Measurements from ENCODE around the gene EML1. TPM values are rescaled to one million over a fixed set of nuclear protein-coding genes. Genes with fewer than 3 reads are reported as not detected.

EML1 gene
- polyA plus RNA-seq, 1 donor from 2014 or later: 21.7 TPM

DNA sequence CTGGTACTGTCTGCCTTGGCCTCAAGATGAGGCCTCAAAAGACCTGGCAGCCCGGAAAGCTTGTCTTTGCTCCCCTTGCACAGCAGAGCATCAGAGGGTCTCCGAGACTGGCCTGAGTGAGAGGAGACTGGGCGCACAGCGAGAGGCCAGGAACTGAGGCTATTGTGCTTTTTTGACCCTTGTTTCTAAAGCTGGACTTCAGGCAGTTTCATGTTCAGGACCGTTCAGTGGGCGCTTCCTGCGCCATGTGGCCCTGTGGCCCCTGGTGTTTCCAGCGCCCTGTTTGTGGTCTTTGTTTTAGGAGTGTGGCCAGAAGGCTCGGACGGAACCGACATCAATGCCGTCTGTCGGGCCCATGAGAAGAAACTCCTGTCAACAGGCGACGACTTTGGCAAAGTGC, 145.7 kb downstream of the EML1 start:
- no peaks in the 10 kb centered on the region for H3K9me2 ChIP-seq (ENCODE audit: insufficient read depth, low read length)
- no peak overlapping the region for H3K27ac ChIP-seq (ENCODE audit: low read length)
- no peak overlapping the region for H3K4me3 ChIP-seq (ENCODE audit: low read length)
- H3K36me3 ChIP-seq (ENCODE audit: insufficient read depth, low read length): no peaks in the 10 kb centered on the region
- no peaks in the 10 kb centered on the region for H3F3A ChIP-seq (ENCODE audit: insufficient read depth, low read length, poor library complexity, severe bottlenecking)
- H3K4me2 ChIP-seq (ENCODE audit: low read length): no peak overlapping the region
- H3K79me2 ChIP-seq (replicated peaks; ENCODE audit: insufficient read depth, low read length): no peaks in the 10 kb centered on the region
- no peaks in the 10 kb centered on the region for H3K9me3 ChIP-seq (ENCODE audit: low read length)
- TF ChIP-seq EP300 (conservative IDR thresholded peaks at IDR 0.05; ENCODE audit: poor library complexity, severe bottlenecking) (no peak), POLR2AphosphoS5 (IDR thresholded peaks at IDR 0.05) (no peak), REST (IDR thresholded peaks at IDR 0.05; ENCODE audit: borderline replicate concordance) (no peak), TAF1 (IDR thresholded peaks at IDR 0.05; ENCODE audit: low read depth) (no peak), RAD21 (conservative IDR thresholded peaks at IDR 0.05) (no peak), SMC3 (conservative IDR thresholded peaks at IDR 0.05; ENCODE audit: poor library complexity) (no peak), MXI1 (conservative IDR thresholded peaks at IDR 0.05; ENCODE audit: poor library complexity, severe bottlenecking) (no peak), EZH2 (IDR thresholded peaks at IDR 0.05; ENCODE audit: borderline replicate concordance, insufficient read depth, low read length, poor library complexity, severe bottlenecking) (no peak)
- TF ChIP-seq, protein P1, sequence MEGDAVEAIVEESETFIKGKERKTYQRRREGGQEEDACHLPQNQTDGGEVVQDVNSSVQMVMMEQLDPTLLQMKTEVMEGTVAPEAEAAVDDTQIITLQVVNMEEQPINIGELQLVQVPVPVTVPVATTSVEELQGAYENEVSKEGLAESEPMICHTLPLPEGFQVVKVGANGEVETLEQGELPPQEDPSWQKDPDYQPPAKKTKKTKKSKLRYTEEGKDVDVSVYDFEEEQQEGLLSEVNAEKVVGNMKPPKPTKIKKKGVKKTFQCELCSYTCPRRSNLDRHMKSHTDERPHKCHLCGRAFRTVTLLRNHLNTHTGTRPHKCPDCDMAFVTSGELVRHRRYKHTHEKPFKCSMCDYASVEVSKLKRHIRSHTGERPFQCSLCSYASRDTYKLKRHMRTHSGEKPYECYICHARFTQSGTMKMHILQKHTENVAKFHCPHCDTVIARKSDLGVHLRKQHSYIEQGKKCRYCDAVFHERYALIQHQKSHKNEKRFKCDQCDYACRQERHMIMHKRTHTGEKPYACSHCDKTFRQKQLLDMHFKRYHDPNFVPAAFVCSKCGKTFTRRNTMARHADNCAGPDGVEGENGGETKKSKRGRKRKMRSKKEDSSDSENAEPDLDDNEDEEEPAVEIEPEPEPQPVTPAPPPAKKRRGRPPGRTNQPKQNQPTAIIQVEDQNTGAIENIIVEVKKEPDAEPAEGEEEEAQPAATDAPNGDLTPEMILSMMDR (IDR thresholded peaks at IDR 0.05; ENCODE audit: poor library complexity, severe bottlenecking): no peak
- H4K20me1 ChIP-seq (ENCODE audit: insufficient read depth): no peaks in the 10 kb centered on the region
- H3K27me3 ChIP-seq (ENCODE audit: insufficient read depth, low read depth, low read length): no peaks in the 10 kb centered on the region
- no peak overlapping the region for H2AFZ ChIP-seq (ENCODE audit: low read depth, low read length)
- H3K9ac ChIP-seq (ENCODE audit: low read length): no peak overlapping the region

- Histone ChIP-seq H3K27ac (ENCODE audit: low read length) (no peak overlapping the region), H3K36me3 (ENCODE audit: insufficient read depth, low read length) (no peaks in the 10 kb centered on the region), H2AFZ (ENCODE audit: low read depth, low read length) (no peak overlapping the region), H3K9ac (ENCODE audit: low read length) (no peak overlapping the region), H3K79me2 (replicated peaks; ENCODE audit: insufficient read depth, low read length) (no peaks in the 10 kb centered on the region), H3K27me3 (ENCODE audit: insufficient read depth, low read depth, low read length) (no peaks in the 10 kb centered on the region), H3F3A (ENCODE audit: insufficient read depth, low read length, poor library complexity, severe bottlenecking) (no peaks in the 10 kb centered on the region), H3K9me2 (ENCODE audit: insufficient read depth, low read length) (no peaks in the 10 kb centered on the region), H3K4me2 (ENCODE audit: low read length) (no peak overlapping the region), H4K20me1 (ENCODE audit: insufficient read depth) (no peaks in the 10 kb centered on the region), H3K4me3 (ENCODE audit: low read length) (no peak overlapping the region), H3K9me3 (ENCODE audit: low read length) (no peaks in the 10 kb centered on the region)
- no peak for TF ChIP-seq RAD21 (conservative IDR thresholded peaks at IDR 0.05)
Measured at GRCh38 chr14:99939421-99939820, 146.2 kb downstream of the EML1 start.

- Histone ChIP-seq H2AFZ (ENCODE audit: low read depth, low read length) (no peak overlapping the region), H4K20me1 (ENCODE audit: insufficient read depth) (no peaks in the 10 kb centered on the region), H3K9ac (ENCODE audit: low read length) (no peak overlapping the region), H3K27me3 (ENCODE audit: insufficient read depth, low read depth, low read length) (no peaks in the 10 kb centered on the region), H3F3A (ENCODE audit: insufficient read depth, low read length, poor library complexity, severe bottlenecking) (no peaks in the 10 kb centered on the region), H3K9me2 (ENCODE audit: insufficient read depth, low read length) (no peaks in the 10 kb centered on the region), H3K4me2 (ENCODE audit: low read length) (no peak overlapping the region), H3K4me3 (ENCODE audit: low read length) (no peak overlapping the region), H3K79me2 (replicated peaks; ENCODE audit: insufficient read depth, low read length) (no peaks in the 10 kb centered on the region), H3K9me3 (ENCODE audit: low read length) (no peaks in the 10 kb centered on the region), H3K27ac (ENCODE audit: low read length) (no peak overlapping the region), H3K36me3 (ENCODE audit: insufficient read depth, low read length) (no peaks in the 10 kb centered on the region)
- TF ChIP-seq MXI1 (conservative IDR thresholded peaks at IDR 0.05; ENCODE audit: poor library complexity, severe bottlenecking) (no peak), EP300 (conservative IDR thresholded peaks at IDR 0.05; ENCODE audit: poor library complexity, severe bottlenecking) (no peak), POLR2AphosphoS5 (IDR thresholded peaks at IDR 0.05) (no peak), TAF1 (IDR thresholded peaks at IDR 0.05; ENCODE audit: low read depth) (no peak), EZH2 (IDR thresholded peaks at IDR 0.05; ENCODE audit: borderline replicate concordance, insufficient read depth, low read length, poor library complexity, severe bottlenecking) (no peak), RAD21 (conservative IDR thresholded peaks at IDR 0.05) (no peak), REST (IDR thresholded peaks at IDR 0.05; ENCODE audit: borderline replicate concordance) (no peak), SMC3 (conservative IDR thresholded peaks at IDR 0.05; ENCODE audit: poor library complexity) (no peak)
- TF ChIP-seq, protein P1 (IDR thresholded peaks at IDR 0.05; ENCODE audit: poor library complexity, severe bottlenecking): no peak
Measured at GRCh38 chr14:99940064-99940463, 146.9 kb downstream of the EML1 start.

All from neural cell (in vitro differentiated cells).